Retinal pigment epithelial cell (primary cell): Measurements from ENCODE around the gene E2F3.

Source experiments
- DNase-seq: peaks from one replicate; pipeline ENCODE4 v3.0.0-alpha.2; 2010; ENCODE audit warnings: low read depth
- H3K4me3 ChIP-seq: 2 replicates; pipeline ENCODE4 v1.5.1; 2011; ENCODE audit warnings: mild to moderate bottlenecking, low read length, control low read depth, moderate library complexity
- TF ChIP-seq, protein P1 (sequence below): conservative IDR thresholded peaks from 2 replicates; pipeline ENCODE4 v1.5.1; 2011; ENCODE audit warnings: low read depth, low read length, control low read depth, inconsistent platforms

E2F3 gene

DNA sequence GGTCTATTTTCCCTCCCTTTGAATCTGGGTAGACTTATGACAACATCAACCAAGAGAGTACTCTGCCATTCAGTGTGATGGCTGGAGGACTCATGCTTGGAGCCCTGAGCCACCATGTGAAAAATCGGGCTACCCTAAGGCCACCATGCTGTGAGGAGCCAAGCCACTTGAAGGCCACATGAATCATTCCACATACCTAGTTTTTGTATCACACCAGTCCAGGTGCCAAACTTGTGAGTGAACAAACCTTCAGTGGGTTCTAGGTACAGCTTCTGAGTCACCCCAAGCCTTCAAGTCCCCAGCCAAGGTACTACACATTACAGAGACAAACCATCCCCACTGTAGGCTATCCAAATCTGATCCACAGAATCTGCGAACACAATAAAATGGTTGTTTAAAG, 37.4 kb upstream of the E2F3 start:
- TF ChIP-seq, protein P1, sequence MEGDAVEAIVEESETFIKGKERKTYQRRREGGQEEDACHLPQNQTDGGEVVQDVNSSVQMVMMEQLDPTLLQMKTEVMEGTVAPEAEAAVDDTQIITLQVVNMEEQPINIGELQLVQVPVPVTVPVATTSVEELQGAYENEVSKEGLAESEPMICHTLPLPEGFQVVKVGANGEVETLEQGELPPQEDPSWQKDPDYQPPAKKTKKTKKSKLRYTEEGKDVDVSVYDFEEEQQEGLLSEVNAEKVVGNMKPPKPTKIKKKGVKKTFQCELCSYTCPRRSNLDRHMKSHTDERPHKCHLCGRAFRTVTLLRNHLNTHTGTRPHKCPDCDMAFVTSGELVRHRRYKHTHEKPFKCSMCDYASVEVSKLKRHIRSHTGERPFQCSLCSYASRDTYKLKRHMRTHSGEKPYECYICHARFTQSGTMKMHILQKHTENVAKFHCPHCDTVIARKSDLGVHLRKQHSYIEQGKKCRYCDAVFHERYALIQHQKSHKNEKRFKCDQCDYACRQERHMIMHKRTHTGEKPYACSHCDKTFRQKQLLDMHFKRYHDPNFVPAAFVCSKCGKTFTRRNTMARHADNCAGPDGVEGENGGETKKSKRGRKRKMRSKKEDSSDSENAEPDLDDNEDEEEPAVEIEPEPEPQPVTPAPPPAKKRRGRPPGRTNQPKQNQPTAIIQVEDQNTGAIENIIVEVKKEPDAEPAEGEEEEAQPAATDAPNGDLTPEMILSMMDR: no peak
- H3K4me3 ChIP-seq: no peak overlapping the region
- DNase-seq: no peak

DNA sequence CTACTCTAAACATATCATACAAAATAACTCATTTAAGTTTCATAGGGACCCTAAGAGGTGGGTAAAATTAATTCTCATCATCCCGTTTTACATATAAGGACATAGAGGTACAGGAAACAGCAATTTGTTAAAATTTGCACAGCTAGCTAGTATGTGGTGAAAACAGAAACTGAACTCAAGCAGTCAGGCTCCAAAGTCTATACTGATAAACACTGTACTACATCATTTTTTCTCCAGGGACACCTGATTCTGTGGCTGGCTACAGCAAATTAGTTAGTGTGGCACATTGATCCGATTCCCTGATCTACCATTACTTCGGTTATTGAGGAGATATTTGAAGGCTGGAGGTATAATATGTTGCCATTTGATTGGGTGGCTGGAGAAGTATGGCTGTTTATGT, 36.2 kb upstream of the E2F3 start:
- H3K4me3 ChIP-seq: no peak overlapping the region
- TF ChIP-seq, protein P1: no peak
- DNase-seq: no peak

DNA sequence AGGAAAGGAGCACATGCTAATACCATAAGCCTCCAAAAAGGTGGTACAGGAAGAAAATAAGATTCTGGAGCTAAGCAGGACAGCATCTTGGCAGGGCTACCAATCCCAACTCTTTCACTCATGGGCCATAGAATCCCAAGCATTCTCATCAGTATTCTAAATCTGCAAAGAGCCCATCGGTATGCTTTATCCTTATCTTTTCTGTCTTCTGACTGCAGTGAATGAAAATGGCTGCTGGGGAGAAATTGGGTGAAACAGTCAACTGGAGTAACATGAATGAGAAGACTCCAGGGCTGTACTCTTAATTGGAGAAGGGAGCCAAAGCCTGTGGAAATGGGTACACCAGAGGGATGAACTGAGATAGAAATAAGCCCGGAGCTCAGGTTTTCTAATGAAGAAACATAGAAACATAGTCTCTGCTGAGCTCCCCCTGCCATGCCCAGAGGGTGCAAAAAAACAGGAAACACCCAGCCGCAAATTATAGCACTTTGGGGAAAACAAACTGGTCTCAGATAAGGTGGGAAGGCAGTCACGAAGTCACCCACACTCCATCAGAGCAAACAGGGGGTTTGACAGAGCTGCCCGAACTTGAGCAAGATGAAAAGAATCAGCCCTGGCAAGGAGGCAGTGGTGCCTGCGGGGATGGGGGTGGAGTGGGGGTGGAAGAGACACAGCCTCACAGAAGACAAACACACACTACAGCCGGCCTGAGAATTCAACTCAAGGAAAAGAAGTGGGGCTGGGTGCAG, 35.4 kb upstream of the E2F3 start:
- TF ChIP-seq, protein P1: no peak

DNA sequence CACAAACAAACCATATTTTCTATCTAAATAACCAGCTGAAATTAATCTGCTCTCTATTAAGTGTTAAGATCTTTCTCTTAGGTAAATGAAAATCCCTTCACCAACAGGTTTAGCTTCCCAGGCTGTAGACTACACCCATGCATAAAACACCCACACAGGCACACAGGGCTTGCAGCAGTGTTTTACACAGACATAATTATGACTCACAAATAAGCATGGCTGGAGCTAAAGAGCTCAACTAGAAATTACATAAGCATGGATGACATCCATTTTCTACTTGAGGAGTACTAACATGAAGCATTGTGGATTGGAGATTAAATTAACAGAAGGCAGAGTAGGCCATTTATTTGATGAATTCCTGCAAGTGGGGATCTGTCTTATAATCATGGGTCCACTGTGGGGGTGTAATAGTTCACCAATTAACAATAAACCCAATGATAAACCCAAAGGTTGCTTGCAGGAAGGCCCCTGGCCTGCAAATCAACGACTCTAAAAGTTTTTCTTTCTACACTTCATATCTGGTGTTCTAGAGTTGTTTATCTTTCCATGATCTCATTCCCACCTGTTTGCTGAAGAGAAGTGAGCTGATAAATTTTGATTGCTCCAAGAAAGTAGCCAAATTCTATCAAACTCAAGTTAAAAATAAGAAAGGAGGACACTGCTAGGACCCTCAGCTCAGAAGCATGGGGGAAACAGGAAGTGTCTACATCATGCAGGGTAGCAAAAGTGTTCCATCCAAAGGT, 33.8 kb upstream of the E2F3 start:
- H3K4me3 ChIP-seq: no peak overlapping the region
- TF ChIP-seq, protein P1: no peak
- DNase-seq: no peak

More for the DNA sequence above, 35.4 kb upstream of the E2F3 start:
- H3K4me3 ChIP-seq: no peak overlapping the region
- DNase-seq: no peak

DNA sequence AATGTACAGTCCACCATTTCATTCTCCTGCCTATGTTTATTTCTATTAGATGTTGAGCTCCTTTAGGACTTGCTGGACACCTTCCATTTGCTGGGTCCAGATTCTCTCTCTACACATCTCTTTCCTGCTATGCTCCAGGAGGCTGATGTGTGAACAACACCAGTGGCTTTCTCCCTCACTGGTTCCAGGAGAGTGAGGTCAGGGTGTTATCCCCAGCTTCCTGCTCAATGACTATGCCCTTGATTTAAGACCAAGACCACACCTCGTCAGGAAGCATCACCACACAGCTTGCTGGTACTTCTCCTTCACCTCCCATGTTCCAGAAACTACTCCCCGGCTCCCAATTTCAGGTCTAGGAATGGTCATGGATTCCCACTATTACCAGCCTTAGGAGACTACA, 31.3 kb upstream of the E2F3 start:
- no peak overlapping the region for H3K4me3 ChIP-seq
- TF ChIP-seq, protein P1: no peak
- no peak for DNase-seq

DNA sequence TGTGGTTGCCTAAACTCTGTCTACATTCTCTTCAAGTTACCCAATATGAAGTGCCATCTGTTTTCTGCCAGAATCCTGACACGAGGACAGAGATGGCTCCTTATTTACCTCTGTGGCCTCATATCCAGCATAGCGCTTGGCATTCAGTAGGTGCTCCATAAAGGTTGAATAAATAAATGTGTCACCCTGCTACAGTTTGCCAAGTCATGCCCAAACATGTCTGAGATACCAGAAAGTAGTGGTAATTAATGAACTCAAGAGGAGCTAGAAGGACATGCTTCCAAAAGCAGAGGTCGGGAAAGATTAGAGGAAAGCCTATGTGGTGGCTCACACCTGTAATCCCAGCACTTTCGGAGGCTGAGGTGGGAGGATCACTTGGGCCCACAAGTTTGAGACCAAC, 30.9 kb upstream of the E2F3 start:
- no peak for DNase-seq
- H3K4me3 ChIP-seq: no peak overlapping the region
- TF ChIP-seq, protein P1: no peak

DNA sequence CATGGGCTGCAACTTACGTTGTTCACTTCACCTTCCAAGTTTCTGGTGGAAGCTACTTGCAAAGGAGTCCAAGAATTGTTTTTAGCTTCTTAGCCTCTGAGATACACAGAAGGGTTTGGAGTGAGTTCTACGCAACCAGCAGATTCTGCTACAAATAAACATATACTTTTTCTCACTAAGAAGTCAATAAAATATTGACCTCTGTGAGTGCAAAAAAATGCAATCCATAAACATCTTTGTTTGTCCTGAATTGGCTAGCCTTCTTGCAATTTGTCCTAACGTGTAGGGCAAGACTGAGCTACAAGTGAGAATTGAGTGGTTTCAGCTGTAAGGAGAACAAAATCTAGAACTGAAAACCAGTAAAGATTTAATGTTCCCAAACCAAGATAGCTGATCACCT, 26.2 kb upstream of the E2F3 start:
- no peak overlapping the region for H3K4me3 ChIP-seq
- TF ChIP-seq, protein P1: no peak
- DNase-seq: no peak
